ENCODE data around the gene APAF1. TPM values are rescaled to one million over a fixed set of nuclear protein-coding genes. Genes with fewer than 3 reads are reported as not detected.

APAF1 gene
- total RNA-seq, 1 donor from 2014 or later, result 41.2 TPM

DNA sequence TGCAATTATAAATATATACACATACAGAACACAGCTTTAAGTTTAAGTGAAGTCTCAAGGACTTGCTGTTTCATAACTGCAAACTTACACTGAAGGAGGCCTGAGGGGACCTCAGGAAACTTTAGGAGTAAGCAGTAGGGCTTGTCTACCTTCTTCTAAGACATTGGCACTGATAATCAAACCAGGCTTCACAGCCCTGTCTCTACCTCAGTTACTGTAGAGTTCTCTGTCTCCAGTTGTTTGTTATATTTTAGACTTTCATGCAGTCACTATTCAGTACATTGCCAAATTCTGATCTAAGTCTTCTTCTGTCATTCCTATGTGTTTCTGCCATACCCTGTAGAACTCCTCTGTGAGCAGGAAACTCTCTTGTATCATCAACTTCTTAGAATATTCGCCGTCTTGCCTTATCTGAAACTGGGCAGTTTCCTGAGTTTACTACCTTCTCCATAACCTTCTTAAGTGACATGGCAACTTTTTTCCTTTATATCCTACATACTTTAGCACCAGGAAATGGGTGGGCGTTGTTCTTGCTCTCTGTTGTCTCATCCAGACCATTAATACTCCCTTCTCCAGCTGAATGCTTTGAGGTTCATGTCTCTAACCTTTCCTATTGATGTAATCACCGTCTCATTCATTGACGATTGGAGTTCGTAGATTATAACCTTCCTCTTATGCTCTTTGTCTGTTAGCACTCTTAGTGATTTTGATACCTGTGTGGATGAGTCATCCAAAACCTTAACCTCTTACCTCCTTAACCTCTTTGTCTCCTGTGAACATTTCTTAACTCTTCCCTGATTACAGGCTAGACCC, 11.4 kb downstream of the APAF1 start:
- no peak for DNase-seq (ENCODE audit: low spot score)

- DNase-seq (ENCODE audit: low spot score), result no peak
Measured at GRCh38 chr12:98660521-98660920, 15.4 kb downstream of the APAF1 start.

DNA sequence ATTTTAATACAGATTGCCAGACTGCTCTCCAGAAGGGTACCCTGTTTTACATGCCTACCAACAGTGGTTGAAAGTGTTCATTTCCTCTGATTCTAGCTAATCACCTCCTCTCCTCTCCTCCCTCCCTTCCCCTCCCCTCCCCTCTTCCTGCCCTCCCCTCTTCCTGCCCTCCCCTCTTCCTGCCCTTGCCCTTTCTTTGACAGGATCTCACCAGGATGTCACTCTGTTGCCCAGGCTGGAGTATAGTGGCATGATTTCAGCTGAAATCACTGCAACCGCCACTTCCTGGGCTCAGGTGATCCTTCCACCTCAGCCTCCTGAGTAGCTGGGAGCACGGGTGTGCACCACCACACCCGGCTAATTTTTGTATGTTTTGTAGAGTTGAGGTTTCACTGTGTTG, 24.7 kb downstream of the APAF1 start:
- no peak for DNase-seq (ENCODE audit: low spot score)

- DNase-seq (ENCODE audit: low spot score), result no peak
Measured at GRCh38 chr12:98671459-98671858, 26.4 kb downstream of the APAF1 start.

DNA sequence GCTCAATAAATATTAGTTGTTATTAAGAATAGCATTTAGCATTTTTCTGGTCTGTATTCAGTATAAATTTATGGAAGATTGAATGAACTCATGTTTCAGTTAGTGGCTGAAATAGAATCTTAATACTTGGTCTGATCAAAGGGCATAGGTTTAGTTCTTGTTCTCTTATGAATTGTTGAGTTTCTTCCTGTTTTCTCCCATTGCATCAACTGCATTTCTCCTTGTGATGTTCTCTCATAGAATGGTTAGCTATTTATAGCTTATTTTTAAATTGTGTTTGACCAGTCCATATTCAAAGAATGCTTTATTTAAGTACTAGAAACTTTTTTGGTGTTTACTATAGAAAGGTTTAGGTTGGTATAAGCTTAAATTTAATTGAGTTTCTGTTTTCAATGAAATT, 29.8 kb downstream of the APAF1 start:
- DNase-seq (ENCODE audit: low spot score), result no peak

GRCh38 chr12:98678236-98678945, 33.3 kb downstream of the APAF1 start:
- DNase-seq (ENCODE audit: low spot score), result no peak

DNA sequence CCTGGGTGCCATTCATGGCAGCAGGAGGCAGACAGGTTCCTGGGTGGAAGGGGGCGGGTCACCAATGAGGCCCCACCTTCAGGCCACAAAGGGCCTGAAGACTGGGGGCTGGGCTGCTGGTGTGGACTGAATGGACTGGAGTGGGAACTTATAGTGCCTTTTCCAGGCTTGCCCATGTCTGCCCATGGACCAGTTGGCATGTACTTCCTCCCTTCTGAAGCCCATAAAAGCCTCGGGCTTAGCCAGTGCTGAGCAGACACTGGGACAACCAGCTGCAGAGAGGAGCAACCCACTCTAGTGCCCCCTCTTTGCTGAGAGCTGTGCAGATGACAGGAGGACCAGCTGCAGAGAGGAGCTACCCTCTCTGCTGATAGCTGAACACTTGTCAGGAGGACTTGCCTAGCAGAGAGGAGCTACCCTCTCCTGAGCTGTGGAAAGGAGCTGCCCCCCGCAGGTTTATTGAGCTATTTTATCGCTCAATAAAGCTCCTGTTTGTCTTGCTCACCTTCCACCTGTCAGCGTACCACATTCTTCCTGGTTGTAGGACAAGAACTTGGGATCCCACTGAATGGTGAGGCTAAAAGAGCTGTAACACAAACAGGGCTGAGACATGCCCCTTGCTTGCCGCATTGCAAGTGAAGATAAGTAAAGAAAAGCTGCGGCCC, 34.0 kb downstream of the APAF1 start:
- no peak for DNase-seq (ENCODE audit: low spot score)

GRCh38 chr12:98679611-98680005, 34.5 kb downstream of the APAF1 start:
- DNase-seq (ENCODE audit: low spot score), result no peak

GRCh38 chr12:98684199-98684598, 39.1 kb downstream of the APAF1 start:
- DNase-seq (ENCODE audit: low spot score), result no peak

DNA sequence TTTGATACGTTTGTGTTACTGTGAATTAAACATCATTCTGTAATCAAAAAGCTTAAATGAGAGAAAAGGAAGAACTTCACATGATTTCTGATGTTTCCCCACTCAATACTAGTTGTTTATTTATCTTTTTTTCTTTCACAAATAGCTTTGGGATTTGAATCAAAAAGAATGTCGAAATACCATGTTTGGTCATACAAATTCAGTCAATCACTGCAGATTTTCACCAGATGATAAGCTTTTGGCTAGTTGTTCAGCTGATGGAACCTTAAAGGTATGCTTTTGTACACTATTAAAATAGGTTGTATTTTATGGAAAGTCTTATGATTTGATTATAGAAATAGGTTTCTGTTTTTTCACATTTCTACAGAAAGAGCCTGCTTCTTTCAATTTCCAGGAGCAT, 41.5 kb downstream of the APAF1 start:
- DNase-seq (ENCODE audit: low spot score), result no peak

DNA sequence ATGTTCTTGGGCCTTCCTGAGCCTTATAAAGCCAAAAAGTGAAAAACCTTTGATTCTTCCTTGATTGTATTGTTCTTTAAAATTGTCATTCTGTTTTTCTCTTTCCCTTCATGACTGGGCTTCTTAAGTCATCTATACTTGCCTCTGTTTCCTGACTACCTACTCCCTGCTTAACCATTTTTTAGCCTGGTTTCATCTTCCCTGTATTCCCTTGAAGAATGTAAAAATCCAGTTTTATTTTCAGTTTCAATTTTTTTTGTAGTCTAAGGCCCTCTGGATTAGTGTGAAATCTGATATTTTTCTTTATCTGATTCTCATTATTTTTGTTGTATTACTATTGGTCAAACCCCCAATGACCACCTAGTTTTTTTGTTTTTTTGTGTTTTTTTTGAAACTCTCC, 46.3 kb downstream of the APAF1 start:
- no peak for DNase-seq (ENCODE audit: low spot score)

- DNase-seq (ENCODE audit: low spot score), result no peak
Measured at GRCh38 chr12:98696036-98696646, 51.1 kb downstream of the APAF1 start.

GRCh38 chr12:98697209-98697608, 52.1 kb downstream of the APAF1 start:
- DNase-seq (ENCODE audit: low spot score), result no peak

DNA sequence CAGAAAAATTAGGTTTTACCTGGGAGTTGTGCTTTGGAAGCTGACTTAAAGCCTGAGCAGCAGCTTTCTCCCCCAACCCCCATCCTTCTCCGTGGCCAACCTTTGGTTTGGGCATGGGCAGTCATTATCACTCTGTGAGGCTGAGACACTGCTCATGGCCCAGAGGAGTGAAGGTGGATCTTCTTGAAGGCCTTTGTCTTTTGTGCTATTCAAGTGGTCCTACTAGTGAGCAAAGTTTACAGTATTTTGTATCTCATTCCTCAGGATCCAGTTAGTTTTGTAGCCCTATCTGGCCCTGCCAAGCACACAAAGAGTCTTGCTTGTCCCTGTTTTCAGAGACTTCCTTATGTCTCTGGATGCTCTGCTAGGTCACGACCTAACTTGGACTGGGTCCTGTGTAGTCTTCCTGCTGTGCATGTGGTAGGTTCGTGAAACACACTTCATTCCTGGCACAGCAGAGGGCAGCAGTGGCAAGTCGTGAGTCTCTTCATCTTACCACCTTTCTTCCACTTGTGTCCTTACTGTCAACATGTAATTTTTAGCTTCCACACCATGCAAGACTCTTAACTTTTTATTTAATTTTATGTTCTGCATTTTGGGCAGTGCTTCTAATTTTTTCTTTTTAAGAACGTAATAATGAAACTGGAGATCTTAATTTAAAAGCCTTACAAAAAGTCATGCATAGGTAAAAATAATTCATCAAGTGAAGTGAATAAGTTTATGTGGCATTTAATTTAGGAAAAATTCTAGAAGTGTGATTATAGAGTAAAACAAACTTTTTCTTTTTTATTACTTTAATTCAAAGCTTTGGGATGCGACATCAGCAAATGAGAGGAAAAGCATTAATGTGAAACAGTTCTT, 53.7 kb downstream of the APAF1 start:
- peak; percentile 66 for DNase-seq (ENCODE audit: low spot score)

DNA sequence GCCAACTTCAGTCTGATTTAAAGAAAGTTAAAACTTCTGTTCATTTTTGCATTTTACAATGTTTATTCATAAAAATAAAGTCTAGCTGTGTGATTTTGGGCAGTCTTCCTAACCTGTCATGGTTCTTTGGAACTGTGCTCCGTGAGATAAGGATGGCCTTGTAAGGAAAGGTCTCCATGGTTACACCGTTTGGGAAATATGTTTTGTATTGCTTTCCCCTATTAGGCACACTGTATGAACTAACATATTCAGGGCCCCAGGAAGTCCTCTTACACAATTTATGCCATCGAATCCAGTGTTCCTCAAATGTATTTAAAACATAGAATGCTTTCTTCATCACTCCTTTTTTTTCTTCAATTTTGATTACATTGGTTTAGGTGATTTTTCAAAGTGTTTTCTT, 54.5 kb downstream of the APAF1 start:
- peak; percentile 18 for DNase-seq (ENCODE audit: low spot score)

- DNase-seq (ENCODE audit: low spot score), result no peak
Measured at GRCh38 chr12:98701166-98701565, 56.1 kb downstream of the APAF1 start.

DNA sequence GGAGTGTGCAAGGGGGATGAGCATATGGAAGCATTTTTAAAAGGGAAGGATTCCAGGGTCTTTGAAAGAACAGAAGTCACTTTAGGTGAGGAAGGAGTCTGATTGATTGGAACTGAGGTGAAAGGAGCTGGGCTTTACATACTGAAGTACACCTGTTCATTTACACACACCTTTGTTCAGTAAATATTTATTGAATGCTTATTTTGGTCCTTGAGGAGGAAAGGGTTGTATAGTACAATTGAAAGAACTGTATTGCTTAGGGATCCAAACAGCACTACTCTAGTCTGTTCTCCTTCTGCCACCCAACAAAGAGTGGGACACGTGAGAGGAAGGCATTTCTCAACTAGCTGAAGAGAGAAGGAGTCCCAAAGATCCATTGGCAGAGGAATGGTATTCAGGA, 63.9 kb downstream of the APAF1 start:
- no peak for DNase-seq (ENCODE audit: low spot score)

GRCh38 chr12:98714426-98714825, 69.3 kb downstream of the APAF1 start:
- DNase-seq (ENCODE audit: low spot score), result no peak

GRCh38 chr12:98719515-98720504, 74.7 kb downstream of the APAF1 start:
- no peak for DNase-seq (ENCODE audit: low spot score)

- no peak for DNase-seq (ENCODE audit: low spot score)
Measured at GRCh38 chr12:98721204-98721702, 76.2 kb downstream of the APAF1 start.

All from umbilical cord (tissue), 2 donors.